Activated naive CD8-positive, alpha-beta T cell (primary cell): ENCODE results near the gene HECW1.

Source experiments
- H3K27ac Mint-ChIP-seq: one replicate; pipeline ENCODE4 v1.8.0; 2021; ENCODE audit warnings: mixed read lengths
- H3K27me3 Mint-ChIP-seq: one replicate; pipeline ENCODE4 v1.8.0; 2021; ENCODE audit warnings: mixed read lengths
- H3K36me3 Mint-ChIP-seq: one replicate; pipeline ENCODE4 v1.8.0; 2021; ENCODE audit warnings: mixed read lengths
- H3K4me1 Mint-ChIP-seq: one replicate; pipeline ENCODE4 v1.8.0; 2021; ENCODE audit warnings: low read depth, mixed read lengths
- H3K4me3 Mint-ChIP-seq: one replicate; pipeline ENCODE4 v1.8.0; 2021; ENCODE audit warnings: mild to moderate bottlenecking, mixed read lengths
- H3K9me3 Mint-ChIP-seq: one replicate; pipeline ENCODE4 v1.8.0; 2021; ENCODE audit warnings: low read depth, mixed read lengths

Gene HECW1

GRCh38 chr7:43431020-43431595, 318.7 kb downstream of the HECW1 start:
- Mint-ChIP-seq H3K9me3 (no peaks in the 10 kb centered on the region), H3K27me3 (no peaks in the 10 kb centered on the region), H3K4me1 (no peaks in the 10 kb centered on the region), H3K36me3 (no peaks in the 10 kb centered on the region), H3K27ac (no peak overlapping the region), H3K4me3 (no peak overlapping the region)

GRCh38 chr7:43433639-43434038, 321.2 kb downstream of the HECW1 start:
- H3K36me3 Mint-ChIP-seq, result no peaks in the 10 kb centered on the region
- H3K9me3 Mint-ChIP-seq, result no peaks in the 10 kb centered on the region

GRCh38 chr7:43437001-43437400, 324.6 kb downstream of the HECW1 start:
- H3K36me3 Mint-ChIP-seq, result no peaks in the 10 kb centered on the region
- no peaks in the 10 kb centered on the region for H3K9me3 Mint-ChIP-seq
- H3K27ac Mint-ChIP-seq, result no peak overlapping the region
- H3K4me1 Mint-ChIP-seq, result peaks cover 3% of the 10 kb centered on the region
- no peak overlapping the region for H3K4me3 Mint-ChIP-seq
- H3K27me3 Mint-ChIP-seq, result no peaks in the 10 kb centered on the region

More at GRCh38 chr7:43433639-43434038, 321.2 kb downstream of the HECW1 start:
- Mint-ChIP-seq H3K4me1 (peaks cover 3% of the 10 kb centered on the region), H3K27ac (no peak overlapping the region), H3K27me3 (no peaks in the 10 kb centered on the region), H3K4me3 (no peak overlapping the region)

GRCh38 chr7:43438897-43439479, 326.5 kb downstream of the HECW1 start:
- no peaks in the 10 kb centered on the region for H3K9me3 Mint-ChIP-seq

GRCh38 chr7:43439631-43440401, 327.4 kb downstream of the HECW1 start:
- Mint-ChIP-seq H3K4me3 (no peak overlapping the region), H3K4me1 (peaks cover 3% of the 10 kb centered on the region), H3K27ac (no peak overlapping the region), H3K27me3 (peaks cover 1% of the 10 kb centered on the region), H3K9me3 (no peaks in the 10 kb centered on the region), H3K36me3 (no peaks in the 10 kb centered on the region)

More at GRCh38 chr7:43438897-43439479, 326.5 kb downstream of the HECW1 start:
- H3K27me3 Mint-ChIP-seq, result peaks cover 1% of the 10 kb centered on the region
- H3K4me1 Mint-ChIP-seq, result peaks cover 3% of the 10 kb centered on the region
- no peak overlapping the region for H3K4me3 Mint-ChIP-seq
- no peaks in the 10 kb centered on the region for H3K36me3 Mint-ChIP-seq
- H3K27ac Mint-ChIP-seq, result no peak overlapping the region

- no peaks in the 10 kb centered on the region for H3K36me3 Mint-ChIP-seq
- H3K9me3 Mint-ChIP-seq, result no peaks in the 10 kb centered on the region
- H3K4me3 Mint-ChIP-seq, result no peak overlapping the region
- no peak overlapping the region for H3K27ac Mint-ChIP-seq
- peaks cover 3% of the 10 kb centered on the region for H3K4me1 Mint-ChIP-seq
- H3K27me3 Mint-ChIP-seq, result peaks cover 1% of the 10 kb centered on the region
Measured at GRCh38 chr7:43441231-43442130, 329.0 kb downstream of the HECW1 start.

- no peaks in the 10 kb centered on the region for H3K36me3 Mint-ChIP-seq
- peaks cover 1% of the 10 kb centered on the region for H3K27me3 Mint-ChIP-seq
- no peak overlapping the region for H3K27ac Mint-ChIP-seq
- H3K4me3 Mint-ChIP-seq, result no peak overlapping the region
- no peaks in the 10 kb centered on the region for H3K4me1 Mint-ChIP-seq
- no peaks in the 10 kb centered on the region for H3K9me3 Mint-ChIP-seq
Measured at GRCh38 chr7:43443381-43443780, 330.9 kb downstream of the HECW1 start.

- H3K4me1 Mint-ChIP-seq, result no peaks in the 10 kb centered on the region
- no peak overlapping the region for H3K27ac Mint-ChIP-seq
- H3K36me3 Mint-ChIP-seq, result no peaks in the 10 kb centered on the region
Measured at GRCh38 chr7:43444711-43445578, 332.5 kb downstream of the HECW1 start.

GRCh38 chr7:43449577-43449976, 337.1 kb downstream of the HECW1 start:
- Mint-ChIP-seq H3K4me1 (no peaks in the 10 kb centered on the region), H3K27ac (no peak overlapping the region), H3K27me3 (no peaks in the 10 kb centered on the region), H3K36me3 (no peaks in the 10 kb centered on the region), H3K9me3 (no peaks in the 10 kb centered on the region), H3K4me3 (no peak overlapping the region)

More at GRCh38 chr7:43444711-43445578, 332.5 kb downstream of the HECW1 start:
- Mint-ChIP-seq H3K9me3 (no peaks in the 10 kb centered on the region), H3K4me3 (no peak overlapping the region), H3K27me3 (peaks cover 1% of the 10 kb centered on the region)

- no peaks in the 10 kb centered on the region for H3K9me3 Mint-ChIP-seq
- no peaks in the 10 kb centered on the region for H3K4me1 Mint-ChIP-seq
- H3K4me3 Mint-ChIP-seq, result no peak overlapping the region
- no peak overlapping the region for H3K27ac Mint-ChIP-seq
- H3K36me3 Mint-ChIP-seq, result no peaks in the 10 kb centered on the region
- no peaks in the 10 kb centered on the region for H3K27me3 Mint-ChIP-seq
Measured at GRCh38 chr7:43450894-43451293, 338.4 kb downstream of the HECW1 start.

- Mint-ChIP-seq H3K36me3 (no peaks in the 10 kb centered on the region), H3K27ac (no peak overlapping the region), H3K27me3 (no peaks in the 10 kb centered on the region), H3K4me3 (no peak overlapping the region), H3K4me1 (no peaks in the 10 kb centered on the region), H3K9me3 (no peaks in the 10 kb centered on the region)
Measured at GRCh38 chr7:43454936-43455518, 342.6 kb downstream of the HECW1 start.

GRCh38 chr7:43456200-43456599, 343.8 kb downstream of the HECW1 start:
- Mint-ChIP-seq H3K9me3 (no peaks in the 10 kb centered on the region), H3K27me3 (no peaks in the 10 kb centered on the region), H3K36me3 (no peaks in the 10 kb centered on the region)

GRCh38 chr7:43458330-43459018, 346.0 kb downstream of the HECW1 start:
- Mint-ChIP-seq H3K27me3 (peaks cover 3% of the 10 kb centered on the region), H3K4me1 (no peaks in the 10 kb centered on the region), H3K36me3 (no peaks in the 10 kb centered on the region), H3K9me3 (no peaks in the 10 kb centered on the region), H3K4me3 (no peak overlapping the region), H3K27ac (no peak overlapping the region)

More at GRCh38 chr7:43456200-43456599, 343.8 kb downstream of the HECW1 start:
- no peaks in the 10 kb centered on the region for H3K4me1 Mint-ChIP-seq
- no peak overlapping the region for H3K4me3 Mint-ChIP-seq
- no peak overlapping the region for H3K27ac Mint-ChIP-seq
